GM21786 (cell line): ENCODE results near the gene RB1.
"Not testable (repeated sequence)": the region's sequence is repeated elsewhere in the genome, so short reads cannot be mapped to it uniquely, and the experiment has no call there.

Experiments used
- ATAC-seq: cut with Tn5 transposase; IDR thresholded peaks from one replicate; pipeline ENCODE4 v1.9.1; 2021; ENCODE audit not compliant: unreplicated experiment

RB1 gene

GRCh38 chr13:48448285-48448958 is 144.9 kb downstream of the RB1 start:
- no peak for ATAC-seq

- ATAC-seq, result no peak
These were observed 145.5 kb downstream of the RB1 start for GRCh38 chr13:48448959-48449614.

- ATAC-seq, result no peak
These were observed 146.1 kb downstream of the RB1 start for GRCh38 chr13:48449656-48450055.

- not testable (repeated sequence) for ATAC-seq
These were observed 147.6 kb downstream of the RB1 start for GRCh38 chr13:48451196-48451595.

- no peak for ATAC-seq
These were observed 153.0 kb downstream of the RB1 start for GRCh38 chr13:48456546-48456945.

GRCh38 chr13:48457578-48458242 is 154.2 kb downstream of the RB1 start:
- ATAC-seq, result no peak

GRCh38 chr13:48475230-48475629 is 171.7 kb downstream of the RB1 start:
- no peak for ATAC-seq

- ATAC-seq, result no peak
These were observed 172.7 kb downstream of the RB1 start for GRCh38 chr13:48476215-48476614.

GRCh38 chr13:48476686-48477085 is 173.1 kb downstream of the RB1 start:
- ATAC-seq, result no peak

GRCh38 chr13:48477191-48477855 is 173.8 kb downstream of the RB1 start:
- ATAC-seq, result peak; percentile 67

GRCh38 chr13:48478391-48478790 is 174.8 kb downstream of the RB1 start:
- no peak for ATAC-seq

GRCh38 chr13:48483575-48483974 is 180.0 kb downstream of the RB1 start:
- no peak for ATAC-seq

- ATAC-seq, result no peak
These were observed 181.9 kb downstream of the RB1 start for GRCh38 chr13:48485432-48485831.

GRCh38 chr13:48486362-48486761 is 182.8 kb downstream of the RB1 start:
- ATAC-seq, result no peak

GRCh38 chr13:48486836-48487235 is 183.3 kb downstream of the RB1 start:
- no peak for ATAC-seq

- ATAC-seq, result no peak
These were observed 184.4 kb downstream of the RB1 start for GRCh38 chr13:48487968-48488367.

GRCh38 chr13:48488995-48489394 is 185.4 kb downstream of the RB1 start:
- peak; percentile 27 for ATAC-seq

- ATAC-seq, result no peak
These were observed 186.1 kb downstream of the RB1 start for GRCh38 chr13:48489666-48490065.

- ATAC-seq, result no peak
These were observed 186.7 kb downstream of the RB1 start for GRCh38 chr13:48490241-48490640.

GRCh38 chr13:48491423-48492095 is 188.0 kb downstream of the RB1 start:
- no peak for ATAC-seq

- ATAC-seq, result peak; percentile 50
These were observed 188.5 kb downstream of the RB1 start for GRCh38 chr13:48492096-48492440.
